KMS-11 (cell line): ENCODE measurements around the gene CCNQ.

Source experiments
- H2AFZ ChIP-seq: fragments of 200-600 bp; sonication (generic); 2 replicates; pipeline ENCODE4 v1.6.1; 2016; ENCODE audit warnings: antibody characterized with exemption, mixed run types, low read depth
- H3K27ac ChIP-seq: fragments of 200-600 bp; sonication (generic); 2 replicates; pipeline ENCODE4 v1.6.1; 2016; ENCODE audit warnings: mild to moderate bottlenecking, mixed run types
- H3K27me3 ChIP-seq: fragments of 200-600 bp; sonication (generic); 2 replicates; pipeline ENCODE4 v1.6.1; 2017; ENCODE audit warnings: mild to moderate bottlenecking, low read depth, mixed run types, moderate library complexity; ENCODE audit not compliant: insufficient read depth
- H3K36me3 ChIP-seq: fragments of 200-600 bp; sonication (generic); 2 replicates; pipeline ENCODE4 v1.6.1; 2017; ENCODE audit warnings: mild to moderate bottlenecking, mixed run types; ENCODE audit not compliant: insufficient read depth
- H3K4me1 ChIP-seq: fragments of 200-600 bp; sonication (generic); 2 replicates; pipeline ENCODE4 v1.6.1; 2016; ENCODE audit warnings: mild to moderate bottlenecking, low read depth, mixed run types; ENCODE audit not compliant: poor library complexity, severe bottlenecking
- H3K4me2 ChIP-seq: fragments of 200-600 bp; sonication (generic); 2 replicates; pipeline ENCODE4 v1.7.0; 2016; ENCODE audit warnings: mild to moderate bottlenecking, mixed run types
- H3K4me3 ChIP-seq: fragments of 200-600 bp; sonication (generic); IDR thresholded peaks from 2 replicates; pipeline ENCODE4 v1.6.1; 2017; ENCODE audit warnings: low read depth, low read length, mixed read lengths; ENCODE audit not compliant: insufficient read depth
- H3K79me2 ChIP-seq: fragments of 200-600 bp; sonication (generic); 2 replicates; pipeline ENCODE4 v1.6.1; 2016; ENCODE audit warnings: low read depth, mixed run types; ENCODE audit not compliant: insufficient read depth
- H3K9ac ChIP-seq: fragments of 200-600 bp; sonication (generic); 2 replicates; pipeline ENCODE4 v1.6.1; 2016; ENCODE audit warnings: mild to moderate bottlenecking, mixed run types
- H4K20me1 ChIP-seq: fragments of 200-600 bp; sonication (generic); 2 replicates; pipeline ENCODE4 v1.6.1; 2016; ENCODE audit warnings: mild to moderate bottlenecking, mixed run types; ENCODE audit not compliant: insufficient read depth
- CTCF ChIP-seq: fragments of 200-600 bp; sonication (generic); conservative IDR thresholded peaks from 2 replicates; pipeline ENCODE4 v1.6.1; 2017; ENCODE audit warnings: low read depth, mild to moderate bottlenecking, antibody characterized with exemption, low read length, moderate library complexity, mixed read lengths

The CCNQ gene

GRCh38 chrX:153631907-153632594, 33.1 kb upstream of the CCNQ start:
- no peaks in the 10 kb centered on the region for H3K79me2 ChIP-seq
- no peak overlapping the region for H2AFZ ChIP-seq
- H3K27me3 ChIP-seq, result peaks cover 48% of the 10 kb centered on the region
- no peak overlapping the region for H3K4me2 ChIP-seq
- no peak overlapping the region for H3K9ac ChIP-seq
- no peaks in the 10 kb centered on the region for H3K4me1 ChIP-seq
- TF ChIP-seq CTCF, result no peak
- no peak overlapping the region for H3K4me3 ChIP-seq
- no peak overlapping the region for H3K27ac ChIP-seq
- no peaks in the 10 kb centered on the region for H3K36me3 ChIP-seq
- no peaks in the 10 kb centered on the region for H4K20me1 ChIP-seq

- Histone ChIP-seq H3K4me3 (no peak overlapping the region), H3K27ac (no peak overlapping the region), H3K9ac (no peak overlapping the region), H3K4me2 (no peak overlapping the region), H3K79me2 (no peaks in the 10 kb centered on the region), H2AFZ (no peak overlapping the region), H3K4me1 (no peaks in the 10 kb centered on the region), H4K20me1 (no peaks in the 10 kb centered on the region), H3K36me3 (no peaks in the 10 kb centered on the region), H3K27me3 (peaks cover 52% of the 10 kb centered on the region)
- TF ChIP-seq CTCF, result no peak
Measured at GRCh38 chrX:153631346-153631745, 32.4 kb upstream of the CCNQ start.

GRCh38 chrX:153628665-153629064, 29.7 kb upstream of the CCNQ start:
- Histone ChIP-seq H3K4me1 (no peaks in the 10 kb centered on the region), H3K4me3 (no peak overlapping the region), H3K4me2 (no peak overlapping the region), H4K20me1 (no peaks in the 10 kb centered on the region), H3K27me3 (peaks cover 74% of the 10 kb centered on the region), H3K27ac (no peak overlapping the region), H3K9ac (no peak overlapping the region), H2AFZ (no peak overlapping the region), H3K79me2 (no peaks in the 10 kb centered on the region), H3K36me3 (no peaks in the 10 kb centered on the region)
- TF ChIP-seq CTCF, result no peak

GRCh38 chrX:153628129-153628528, 29.2 kb upstream of the CCNQ start:
- Histone ChIP-seq H3K27ac (no peak overlapping the region), H3K27me3 (peaks cover 74% of the 10 kb centered on the region), H4K20me1 (no peaks in the 10 kb centered on the region), H2AFZ (no peak overlapping the region), H3K4me3 (no peak overlapping the region), H3K4me2 (no peak overlapping the region), H3K79me2 (no peaks in the 10 kb centered on the region), H3K9ac (no peak overlapping the region), H3K4me1 (no peaks in the 10 kb centered on the region), H3K36me3 (no peaks in the 10 kb centered on the region)
- no peak for TF ChIP-seq CTCF
